HEK293 (cell line): Measurements from ENCODE around the gene QSOX1.

ENCODE experiments used
- REPIN1 ChIP-seq: fragments of 450-650 bp; formaldehyde crosslinking; IDR thresholded peaks from 2 replicates; pipeline ENCODE4 v1.5.1; 2017; ENCODE audit warnings: missing biosample characterization, missing genetic modification characterization, low read depth
- ZBTB17 ChIP-seq: fragments of 450-650 bp; formaldehyde crosslinking; IDR thresholded peaks from 2 replicates; pipeline ENCODE4 v1.5.1; 2016; ENCODE audit warnings: missing biosample characterization, missing genetic modification characterization
- ZNF24 ChIP-seq: fragments of 450-650 bp; formaldehyde crosslinking; IDR thresholded peaks from 2 replicates; pipeline ENCODE4 v1.5.1; 2016; ENCODE audit warnings: missing biosample characterization, missing genetic modification characterization
- ZNF707 ChIP-seq: fragments of 450-650 bp; formaldehyde crosslinking; IDR thresholded peaks from 2 replicates; pipeline ENCODE4 v1.5.1; 2016; ENCODE audit warnings: missing biosample characterization, missing genetic modification characterization
- TF ChIP-seq, protein P1 (sequence below): fragments of 450-650 bp; formaldehyde crosslinking; IDR thresholded peaks from 2 replicates; pipeline ENCODE4 v1.5.1; 2016; ENCODE audit warnings: missing biosample characterization, missing genetic modification characterization
- TF ChIP-seq, protein P2 (sequence below): fragments of 450-650 bp; formaldehyde crosslinking; conservative IDR thresholded peaks from 2 replicates; pipeline ENCODE4 v1.5.1; 2016; ENCODE audit warnings: low read depth, missing biosample characterization, missing genetic modification characterization
- TF ChIP-seq, protein P3 (sequence below): fragments of 450-650 bp; formaldehyde crosslinking; IDR thresholded peaks from 2 replicates; pipeline ENCODE4; 2016; ENCODE audit warnings: missing biosample characterization, missing genetic modification characterization
- TF ChIP-seq, protein P4 (sequence below): fragments of 450-650 bp; formaldehyde crosslinking; IDR thresholded peaks from 2 replicates; pipeline ENCODE4 v1.5.1; 2016; ENCODE audit warnings: missing biosample characterization, missing genetic modification characterization

DNA sequence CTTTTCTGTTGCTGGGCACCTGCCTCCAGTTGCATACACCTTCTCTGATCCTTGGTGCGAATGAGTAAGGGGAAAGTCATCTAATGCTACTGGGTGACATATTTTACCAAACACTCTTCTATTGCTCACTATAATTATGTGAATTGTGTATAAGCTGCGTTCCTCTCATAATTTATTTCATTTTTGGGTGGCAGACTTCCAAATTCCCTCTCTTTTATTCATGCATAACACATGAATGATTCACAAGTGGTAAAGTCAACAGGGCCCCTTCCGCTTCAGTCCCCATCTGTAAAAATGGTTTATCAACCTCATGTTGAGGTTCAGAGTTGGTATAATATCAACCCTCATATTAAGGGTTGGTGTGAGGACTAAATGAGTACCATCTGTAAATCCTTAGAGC lies 3.2 kb upstream of the QSOX1 start:
- TF ChIP-seq, protein P1, sequence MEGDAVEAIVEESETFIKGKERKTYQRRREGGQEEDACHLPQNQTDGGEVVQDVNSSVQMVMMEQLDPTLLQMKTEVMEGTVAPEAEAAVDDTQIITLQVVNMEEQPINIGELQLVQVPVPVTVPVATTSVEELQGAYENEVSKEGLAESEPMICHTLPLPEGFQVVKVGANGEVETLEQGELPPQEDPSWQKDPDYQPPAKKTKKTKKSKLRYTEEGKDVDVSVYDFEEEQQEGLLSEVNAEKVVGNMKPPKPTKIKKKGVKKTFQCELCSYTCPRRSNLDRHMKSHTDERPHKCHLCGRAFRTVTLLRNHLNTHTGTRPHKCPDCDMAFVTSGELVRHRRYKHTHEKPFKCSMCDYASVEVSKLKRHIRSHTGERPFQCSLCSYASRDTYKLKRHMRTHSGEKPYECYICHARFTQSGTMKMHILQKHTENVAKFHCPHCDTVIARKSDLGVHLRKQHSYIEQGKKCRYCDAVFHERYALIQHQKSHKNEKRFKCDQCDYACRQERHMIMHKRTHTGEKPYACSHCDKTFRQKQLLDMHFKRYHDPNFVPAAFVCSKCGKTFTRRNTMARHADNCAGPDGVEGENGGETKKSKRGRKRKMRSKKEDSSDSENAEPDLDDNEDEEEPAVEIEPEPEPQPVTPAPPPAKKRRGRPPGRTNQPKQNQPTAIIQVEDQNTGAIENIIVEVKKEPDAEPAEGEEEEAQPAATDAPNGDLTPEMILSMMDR (tag by site-specific recombination), result no peak
- TF ChIP-seq ZNF24 (tag by site-specific recombination) (no peak), REPIN1 (tag by site-specific recombination) (no peak), ZNF707 (tag by site-specific recombination) (no peak), ZBTB17 (tag by site-specific recombination) (no peak)
- TF ChIP-seq, protein P2, sequence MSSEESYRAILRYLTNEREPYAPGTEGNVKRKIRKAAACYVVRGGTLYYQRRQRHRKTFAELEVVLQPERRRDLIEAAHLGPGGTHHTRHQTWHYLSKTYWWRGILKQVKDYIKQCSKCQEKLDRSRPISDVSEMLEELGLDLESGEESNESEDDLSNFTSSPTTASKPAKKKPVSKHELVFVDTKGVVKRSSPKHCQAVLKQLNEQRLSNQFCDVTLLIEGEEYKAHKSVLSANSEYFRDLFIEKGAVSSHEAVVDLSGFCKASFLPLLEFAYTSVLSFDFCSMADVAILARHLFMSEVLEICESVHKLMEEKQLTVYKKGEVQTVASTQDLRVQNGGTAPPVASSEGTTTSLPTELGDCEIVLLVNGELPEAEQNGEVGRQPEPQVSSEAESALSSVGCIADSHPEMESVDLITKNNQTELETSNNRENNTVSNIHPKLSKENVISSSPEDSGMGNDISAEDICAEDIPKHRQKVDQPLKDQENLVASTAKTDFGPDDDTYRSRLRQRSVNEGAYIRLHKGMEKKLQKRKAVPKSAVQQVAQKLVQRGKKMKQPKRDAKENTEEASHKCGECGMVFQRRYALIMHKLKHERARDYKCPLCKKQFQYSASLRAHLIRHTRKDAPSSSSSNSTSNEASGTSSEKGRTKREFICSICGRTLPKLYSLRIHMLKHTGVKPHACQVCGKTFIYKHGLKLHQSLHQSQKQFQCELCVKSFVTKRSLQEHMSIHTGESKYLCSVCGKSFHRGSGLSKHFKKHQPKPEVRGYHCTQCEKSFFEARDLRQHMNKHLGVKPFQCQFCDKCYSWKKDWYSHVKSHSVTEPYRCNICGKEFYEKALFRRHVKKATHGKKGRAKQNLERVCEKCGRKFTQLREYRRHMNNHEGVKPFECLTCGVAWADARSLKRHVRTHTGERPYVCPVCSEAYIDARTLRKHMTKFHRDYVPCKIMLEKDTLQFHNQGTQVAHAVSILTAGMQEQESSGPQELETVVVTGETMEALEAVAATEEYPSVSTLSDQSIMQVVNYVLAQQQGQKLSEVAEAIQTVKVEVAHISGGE, result no peak
- TF ChIP-seq, protein P3, sequence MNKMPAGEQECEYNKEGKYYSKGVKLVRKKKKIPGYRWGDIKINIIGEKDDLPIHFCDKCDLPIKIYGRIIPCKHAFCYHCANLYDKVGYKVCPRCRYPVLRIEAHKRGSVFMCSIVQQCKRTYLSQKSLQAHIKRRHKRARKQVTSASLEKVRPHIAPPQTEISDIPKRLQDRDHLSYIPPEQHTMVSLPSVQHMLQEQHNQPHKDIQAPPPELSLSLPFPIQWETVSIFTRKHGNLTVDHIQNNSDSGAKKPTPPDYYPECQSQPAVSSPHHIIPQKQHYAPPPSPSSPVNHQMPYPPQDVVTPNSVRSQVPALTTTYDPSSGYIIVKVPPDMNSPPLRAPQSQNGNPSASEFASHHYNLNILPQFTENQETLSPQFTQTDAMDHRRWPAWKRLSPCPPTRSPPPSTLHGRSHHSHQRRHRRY (tag by site-specific recombination), result no peak
- TF ChIP-seq, protein P4, sequence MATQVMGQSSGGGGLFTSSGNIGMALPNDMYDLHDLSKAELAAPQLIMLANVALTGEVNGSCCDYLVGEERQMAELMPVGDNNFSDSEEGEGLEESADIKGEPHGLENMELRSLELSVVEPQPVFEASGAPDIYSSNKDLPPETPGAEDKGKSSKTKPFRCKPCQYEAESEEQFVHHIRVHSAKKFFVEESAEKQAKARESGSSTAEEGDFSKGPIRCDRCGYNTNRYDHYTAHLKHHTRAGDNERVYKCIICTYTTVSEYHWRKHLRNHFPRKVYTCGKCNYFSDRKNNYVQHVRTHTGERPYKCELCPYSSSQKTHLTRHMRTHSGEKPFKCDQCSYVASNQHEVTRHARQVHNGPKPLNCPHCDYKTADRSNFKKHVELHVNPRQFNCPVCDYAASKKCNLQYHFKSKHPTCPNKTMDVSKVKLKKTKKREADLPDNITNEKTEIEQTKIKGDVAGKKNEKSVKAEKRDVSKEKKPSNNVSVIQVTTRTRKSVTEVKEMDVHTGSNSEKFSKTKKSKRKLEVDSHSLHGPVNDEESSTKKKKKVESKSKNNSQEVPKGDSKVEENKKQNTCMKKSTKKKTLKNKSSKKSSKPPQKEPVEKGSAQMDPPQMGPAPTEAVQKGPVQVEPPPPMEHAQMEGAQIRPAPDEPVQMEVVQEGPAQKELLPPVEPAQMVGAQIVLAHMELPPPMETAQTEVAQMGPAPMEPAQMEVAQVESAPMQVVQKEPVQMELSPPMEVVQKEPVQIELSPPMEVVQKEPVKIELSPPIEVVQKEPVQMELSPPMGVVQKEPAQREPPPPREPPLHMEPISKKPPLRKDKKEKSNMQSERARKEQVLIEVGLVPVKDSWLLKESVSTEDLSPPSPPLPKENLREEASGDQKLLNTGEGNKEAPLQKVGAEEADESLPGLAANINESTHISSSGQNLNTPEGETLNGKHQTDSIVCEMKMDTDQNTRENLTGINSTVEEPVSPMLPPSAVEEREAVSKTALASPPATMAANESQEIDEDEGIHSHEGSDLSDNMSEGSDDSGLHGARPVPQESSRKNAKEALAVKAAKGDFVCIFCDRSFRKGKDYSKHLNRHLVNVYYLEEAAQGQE (tag by site-specific recombination), result no peak
